Fibroblast of lung (primary cell): ENCODE data around the gene ATP10A.

Experiments used
- EZH2 ChIP-seq: IDR thresholded peaks from 2 replicates; pipeline ENCODE4 v1.5.1; 2012; ENCODE audit warnings: low read length, control low read depth, mild to moderate bottlenecking; ENCODE audit errors: missing control alignments
- TF ChIP-seq, protein P1 (sequence below), 2 donors: IDR thresholded peaks in 1 of 2; conservative IDR thresholded peaks in 1 of 2; 1 replicate in 1 of 2; 2 replicates in 1 of 2; pipeline ENCODE4 v1.5.1; 2011 to 2012; ENCODE audit warnings: low read length in 2 of 2, control low read depth in 1 of 2, inconsistent platforms in 1 of 2, low read depth in 1 of 2, mild to moderate bottlenecking in 1 of 2

DNA sequence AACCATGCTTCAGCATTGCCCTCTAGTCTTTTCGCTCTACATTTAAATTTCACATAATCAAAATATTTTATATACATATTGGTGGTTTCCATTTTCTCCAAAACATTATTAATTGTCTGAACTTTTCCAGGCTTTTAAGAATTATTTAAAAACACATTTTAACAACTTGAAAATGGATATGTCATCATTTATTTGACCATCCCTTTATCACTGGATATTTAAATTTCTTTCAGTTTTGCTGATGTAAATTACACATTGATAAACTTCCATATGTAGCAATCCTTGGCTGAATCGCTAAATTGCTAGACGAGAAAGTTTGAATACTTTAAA lies 146.0 kb downstream of the ATP10A start:
- TF ChIP-seq, protein P1, sequence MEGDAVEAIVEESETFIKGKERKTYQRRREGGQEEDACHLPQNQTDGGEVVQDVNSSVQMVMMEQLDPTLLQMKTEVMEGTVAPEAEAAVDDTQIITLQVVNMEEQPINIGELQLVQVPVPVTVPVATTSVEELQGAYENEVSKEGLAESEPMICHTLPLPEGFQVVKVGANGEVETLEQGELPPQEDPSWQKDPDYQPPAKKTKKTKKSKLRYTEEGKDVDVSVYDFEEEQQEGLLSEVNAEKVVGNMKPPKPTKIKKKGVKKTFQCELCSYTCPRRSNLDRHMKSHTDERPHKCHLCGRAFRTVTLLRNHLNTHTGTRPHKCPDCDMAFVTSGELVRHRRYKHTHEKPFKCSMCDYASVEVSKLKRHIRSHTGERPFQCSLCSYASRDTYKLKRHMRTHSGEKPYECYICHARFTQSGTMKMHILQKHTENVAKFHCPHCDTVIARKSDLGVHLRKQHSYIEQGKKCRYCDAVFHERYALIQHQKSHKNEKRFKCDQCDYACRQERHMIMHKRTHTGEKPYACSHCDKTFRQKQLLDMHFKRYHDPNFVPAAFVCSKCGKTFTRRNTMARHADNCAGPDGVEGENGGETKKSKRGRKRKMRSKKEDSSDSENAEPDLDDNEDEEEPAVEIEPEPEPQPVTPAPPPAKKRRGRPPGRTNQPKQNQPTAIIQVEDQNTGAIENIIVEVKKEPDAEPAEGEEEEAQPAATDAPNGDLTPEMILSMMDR (conservative IDR thresholded peaks at IDR 0.05 in 1 of 2, IDR thresholded peaks at IDR 0.05 in 1 of 2; ENCODE audit: low read depth in 1 of 2, low read length in 2 of 2) = no peak
- TF ChIP-seq EZH2 = no peak
